HepG2 (cell line): ENCODE results near the gene CDK2. TPM values are rescaled to one million over a fixed set of nuclear protein-coding genes. Genes with fewer than 3 reads are reported as not detected.
A peak's percentile ranks its signal among the peaks of the same experiment; 100 is the strongest.

Experiments used
- AGO2 ChIP-seq: fragments of 200-400 bp; formaldehyde crosslinking; optimal IDR thresholded peaks from 2 replicates; pipeline ENCODE3; 2017; ENCODE audit warnings: mild to moderate bottlenecking, low read depth, low read length, moderate library complexity
- ARNTL ChIP-seq: sonication (generic); formaldehyde crosslinking; IDR thresholded peaks from 2 replicates; pipeline ENCODE4 v1.4.0; 2020; ENCODE audit warnings: mild to moderate bottlenecking, missing genetic modification reagents
- ELF1 ChIP-seq: sonication (generic); formaldehyde crosslinking; IDR thresholded peaks from 2 replicates; pipeline ENCODE4 v1.4.0; 2020; ENCODE audit warnings: missing genetic modification reagents
- SETDB1 ChIP-seq: sonication (generic); formaldehyde crosslinking; IDR thresholded peaks from 2 replicates; pipeline ENCODE4 v1.5.1; 2020; ENCODE audit warnings: missing genetic modification reagents, mild to moderate bottlenecking, borderline replicate concordance
- SMARCE1 ChIP-seq: fragments of 450-650 bp; IDR thresholded peaks from 2 replicates; pipeline ENCODE4 v1.6.1; 2017; ENCODE audit warnings: borderline replicate concordance
- SMC3 ChIP-seq: IDR thresholded peaks from 2 replicates; pipeline ENCODE4 v1.6.1; 2011; ENCODE audit warnings: low read length, improper control_type of control experiment
- SRSF4 ChIP-seq: fragments of 200-400 bp; formaldehyde crosslinking; IDR thresholded peaks from one replicate; pipeline ENCODE4 v1.6.1; 2018; ENCODE audit warnings: mild to moderate bottlenecking, low read depth, low read length, moderate library complexity; ENCODE audit not compliant: poor library complexity, severe bottlenecking
- TAF1 ChIP-seq: sonication (generic); formaldehyde crosslinking; IDR thresholded peaks from 2 replicates; pipeline ENCODE4 v1.4.0; 2020; ENCODE audit warnings: missing genetic modification reagents
- TBP ChIP-seq: sonication (generic); formaldehyde crosslinking; IDR thresholded peaks from 2 replicates; pipeline ENCODE4 v1.5.0; 2020; ENCODE audit warnings: missing genetic modification reagents
- ZFP36L1 ChIP-seq: sonication (generic); formaldehyde crosslinking; IDR thresholded peaks from 2 replicates; pipeline ENCODE4 v1.8.0; 2022; ENCODE audit warnings: mild to moderate bottlenecking, missing genetic modification reagents, moderate library complexity
- ZFP37 ChIP-seq: sonication (generic); formaldehyde crosslinking; IDR thresholded peaks from 2 replicates; pipeline ENCODE4 v1.4.0; 2020; ENCODE audit warnings: missing genetic modification reagents, borderline replicate concordance
- ZFYVE20 ChIP-seq: sonication (generic); formaldehyde crosslinking; IDR thresholded peaks from 2 replicates; pipeline ENCODE4 v1.8.0; 2023; ENCODE audit warnings: low read depth, mild to moderate bottlenecking, moderate library complexity, missing genetic modification reagents, borderline replicate concordance
- ZNF383 ChIP-seq: sonication (generic); formaldehyde crosslinking; IDR thresholded peaks from 2 replicates; pipeline ENCODE4 v1.4.0; 2020; ENCODE audit warnings: missing genetic modification reagents, mild to moderate bottlenecking, borderline replicate concordance
- ZNF44 ChIP-seq: sonication (generic); formaldehyde crosslinking; IDR thresholded peaks from 2 replicates; pipeline ENCODE4 v1.5.1; 2020; ENCODE audit warnings: mild to moderate bottlenecking, missing genetic modification reagents
- ZNF570 ChIP-seq: sonication (generic); formaldehyde crosslinking; IDR thresholded peaks from 2 replicates; pipeline ENCODE4 v1.4.0; 2020; ENCODE audit warnings: mild to moderate bottlenecking, missing genetic modification reagents, borderline replicate concordance
- ZNF644 ChIP-seq: IDR thresholded peaks from 2 replicates; pipeline ENCODE4 v1.6.1; 2016; ENCODE audit warnings: low read depth
- polyA plus RNA-seq, 8 experiments: library from polyadenylated mRNA; depleted of rRNA in 3 of 8; stranded (reverse) in 7 of 8; unstranded in 1 of 8; fragments of >200 nt; fragmentation: Illumina TruSeq in 4 of 8; extraction: Trizol in 4 of 8; gene quantifications; 2 replicates each; pipeline versions ENCODE4 v1.2.1 to v1.2.3, GENCODE V29; 2011 to 2016; ENCODE audit warnings: low read depth in 4 of 8, missing spikeins in 1 of 8, mixed read lengths in 1 of 8; ENCODE audit not compliant: insufficient read depth in 1 of 8
- total RNA-seq, 5 experiments: library from RNA; depleted of rRNA; stranded (reverse); fragments of >200 nt; fragmentation: Illumina TruSeq; extraction: Trizol; gene quantifications; 2 replicates each; pipeline ENCODE4 v1.2.3, GENCODE V29; 2016; ENCODE audit warnings: low read depth in 1 of 5
- TF ChIP-seq, protein P1 (sequence below): sonication (generic); formaldehyde crosslinking; IDR thresholded peaks from 2 replicates; pipeline ENCODE4 v1.5.0; 2020; ENCODE audit warnings: missing genetic modification reagents
- TF ChIP-seq, protein P2 (sequence below): sonication (generic); formaldehyde crosslinking; IDR thresholded peaks from 2 replicates; pipeline ENCODE4 v1.4.0; 2020; ENCODE audit warnings: mild to moderate bottlenecking, low read depth, missing genetic modification reagents
- TF ChIP-seq, protein P3 (sequence below): sonication (generic); formaldehyde crosslinking; IDR thresholded peaks from 2 replicates; pipeline ENCODE4 v1.4.0; 2020; ENCODE audit warnings: missing genetic modification reagents, borderline replicate concordance
- TF ChIP-seq, protein P4 (sequence below), 2 experiments: IDR thresholded peaks; 2 replicates each; pipeline ENCODE4 v1.6.1; 2011 to 2012; ENCODE audit warnings: low read length in 2 of 2, borderline replicate concordance in 1 of 2, low read depth in 1 of 2, mild to moderate bottlenecking in 1 of 2, moderate library complexity in 1 of 2

The CDK2 gene
- total and polyA plus RNA-seq, 2 of the 13 experiments (the other 11 are each of a cell fraction or from before 2014, with no cell fraction given): 47.5 to 52.6 TPM

DNA sequence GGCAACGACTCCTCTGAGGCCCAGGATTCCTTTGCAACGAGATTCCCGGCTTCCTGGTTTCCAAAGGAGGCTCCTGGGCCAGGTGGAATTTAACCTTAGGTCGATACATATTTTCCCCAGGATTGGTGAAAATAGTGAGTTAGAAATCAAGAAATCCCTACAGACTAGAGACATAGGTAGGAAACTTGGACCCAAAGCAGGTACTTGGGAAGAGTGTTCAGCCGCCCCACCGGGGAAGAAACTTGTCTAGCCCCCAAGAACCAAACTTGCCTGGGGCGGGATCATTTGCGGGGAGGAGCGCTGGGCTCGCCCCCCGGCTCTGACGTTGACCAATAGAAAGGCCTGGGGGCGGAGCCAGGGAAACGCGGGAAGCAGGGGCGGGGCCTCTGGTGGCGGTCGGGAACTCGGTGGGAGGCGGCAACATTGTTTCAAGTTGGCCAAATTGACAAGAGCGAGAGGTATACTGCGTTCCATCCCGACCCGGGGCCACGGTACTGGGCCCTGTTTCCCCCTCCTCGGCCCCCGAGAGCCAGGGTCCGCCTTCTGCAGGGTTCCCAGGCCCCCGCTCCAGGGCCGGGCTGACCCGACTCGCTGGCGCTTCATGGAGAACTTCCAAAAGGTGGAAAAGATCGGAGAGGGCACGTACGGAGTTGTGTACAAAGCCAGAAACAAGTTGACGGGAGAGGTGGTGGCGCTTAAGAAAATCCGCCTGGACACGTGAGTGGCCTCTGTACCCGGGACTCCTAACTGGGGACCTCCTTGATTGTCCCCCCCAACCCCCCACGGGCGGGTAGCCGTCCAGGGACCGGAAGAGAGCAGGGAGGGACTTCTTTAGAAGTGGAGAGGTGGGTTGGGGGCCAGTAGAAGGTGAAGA, at the start of gene CDK2 (continued):
- TF ChIP-seq ARNTL (CRISPR knock-in tag) (0 out of 2 replicates have a peak, but pooled peaks have one; percentile 62), TAF1 (CRISPR knock-in tag) (peak; percentile 65; the same call in 1 of the 2 replicates), SRSF4 (no peak), ELF1 (CRISPR knock-in tag) (peak; percentile 61; the same call in 1 of the 2 replicates), SMC3 (no peak), SETDB1 (no peak), ZNF383 (CRISPR knock-in tag) (no peak), ZFP36L1 (CRISPR knock-in tag) (no peak), ZFYVE20 (CRISPR knock-in tag) (no peak), ZNF44 (CRISPR knock-in tag) (no peak), ZNF644 (CRISPR knock-in tag) (no peak), TBP (CRISPR knock-in tag) (no peak), AGO2 (no peak), SMARCE1 (no peak), ZFP37 (no peak), ZNF570 (CRISPR knock-in tag) (0 out of 2 replicates have a peak, but pooled peaks have one; percentile 52)
- TF ChIP-seq, protein P1, sequence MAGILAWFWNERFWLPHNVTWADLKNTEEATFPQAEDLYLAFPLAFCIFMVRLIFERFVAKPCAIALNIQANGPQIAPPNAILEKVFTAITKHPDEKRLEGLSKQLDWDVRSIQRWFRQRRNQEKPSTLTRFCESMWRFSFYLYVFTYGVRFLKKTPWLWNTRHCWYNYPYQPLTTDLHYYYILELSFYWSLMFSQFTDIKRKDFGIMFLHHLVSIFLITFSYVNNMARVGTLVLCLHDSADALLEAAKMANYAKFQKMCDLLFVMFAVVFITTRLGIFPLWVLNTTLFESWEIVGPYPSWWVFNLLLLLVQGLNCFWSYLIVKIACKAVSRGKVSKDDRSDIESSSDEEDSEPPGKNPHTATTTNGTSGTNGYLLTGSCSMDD (CRISPR knock-in tag): no peak
- TF ChIP-seq, protein P2, sequence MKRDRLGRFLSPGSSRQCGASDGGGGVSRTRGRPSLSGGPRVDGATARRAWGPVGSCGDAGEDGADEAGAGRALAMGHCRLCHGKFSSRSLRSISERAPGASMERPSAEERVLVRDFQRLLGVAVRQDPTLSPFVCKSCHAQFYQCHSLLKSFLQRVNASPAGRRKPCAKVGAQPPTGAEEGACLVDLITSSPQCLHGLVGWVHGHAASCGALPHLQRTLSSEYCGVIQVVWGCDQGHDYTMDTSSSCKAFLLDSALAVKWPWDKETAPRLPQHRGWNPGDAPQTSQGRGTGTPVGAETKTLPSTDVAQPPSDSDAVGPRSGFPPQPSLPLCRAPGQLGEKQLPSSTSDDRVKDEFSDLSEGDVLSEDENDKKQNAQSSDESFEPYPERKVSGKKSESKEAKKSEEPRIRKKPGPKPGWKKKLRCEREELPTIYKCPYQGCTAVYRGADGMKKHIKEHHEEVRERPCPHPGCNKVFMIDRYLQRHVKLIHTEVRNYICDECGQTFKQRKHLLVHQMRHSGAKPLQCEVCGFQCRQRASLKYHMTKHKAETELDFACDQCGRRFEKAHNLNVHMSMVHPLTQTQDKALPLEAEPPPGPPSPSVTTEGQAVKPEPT (CRISPR knock-in tag): no peak
- TF ChIP-seq, protein P3, sequence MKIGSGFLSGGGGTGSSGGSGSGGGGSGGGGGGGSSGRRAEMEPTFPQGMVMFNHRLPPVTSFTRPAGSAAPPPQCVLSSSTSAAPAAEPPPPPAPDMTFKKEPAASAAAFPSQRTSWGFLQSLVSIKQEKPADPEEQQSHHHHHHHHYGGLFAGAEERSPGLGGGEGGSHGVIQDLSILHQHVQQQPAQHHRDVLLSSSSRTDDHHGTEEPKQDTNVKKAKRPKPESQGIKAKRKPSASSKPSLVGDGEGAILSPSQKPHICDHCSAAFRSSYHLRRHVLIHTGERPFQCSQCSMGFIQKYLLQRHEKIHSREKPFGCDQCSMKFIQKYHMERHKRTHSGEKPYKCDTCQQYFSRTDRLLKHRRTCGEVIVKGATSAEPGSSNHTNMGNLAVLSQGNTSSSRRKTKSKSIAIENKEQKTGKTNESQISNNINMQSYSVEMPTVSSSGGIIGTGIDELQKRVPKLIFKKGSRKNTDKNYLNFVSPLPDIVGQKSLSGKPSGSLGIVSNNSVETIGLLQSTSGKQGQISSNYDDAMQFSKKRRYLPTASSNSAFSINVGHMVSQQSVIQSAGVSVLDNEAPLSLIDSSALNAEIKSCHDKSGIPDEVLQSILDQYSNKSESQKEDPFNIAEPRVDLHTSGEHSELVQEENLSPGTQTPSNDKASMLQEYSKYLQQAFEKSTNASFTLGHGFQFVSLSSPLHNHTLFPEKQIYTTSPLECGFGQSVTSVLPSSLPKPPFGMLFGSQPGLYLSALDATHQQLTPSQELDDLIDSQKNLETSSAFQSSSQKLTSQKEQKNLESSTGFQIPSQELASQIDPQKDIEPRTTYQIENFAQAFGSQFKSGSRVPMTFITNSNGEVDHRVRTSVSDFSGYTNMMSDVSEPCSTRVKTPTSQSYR (CRISPR knock-in tag): no peak
- TF ChIP-seq, protein P4, sequence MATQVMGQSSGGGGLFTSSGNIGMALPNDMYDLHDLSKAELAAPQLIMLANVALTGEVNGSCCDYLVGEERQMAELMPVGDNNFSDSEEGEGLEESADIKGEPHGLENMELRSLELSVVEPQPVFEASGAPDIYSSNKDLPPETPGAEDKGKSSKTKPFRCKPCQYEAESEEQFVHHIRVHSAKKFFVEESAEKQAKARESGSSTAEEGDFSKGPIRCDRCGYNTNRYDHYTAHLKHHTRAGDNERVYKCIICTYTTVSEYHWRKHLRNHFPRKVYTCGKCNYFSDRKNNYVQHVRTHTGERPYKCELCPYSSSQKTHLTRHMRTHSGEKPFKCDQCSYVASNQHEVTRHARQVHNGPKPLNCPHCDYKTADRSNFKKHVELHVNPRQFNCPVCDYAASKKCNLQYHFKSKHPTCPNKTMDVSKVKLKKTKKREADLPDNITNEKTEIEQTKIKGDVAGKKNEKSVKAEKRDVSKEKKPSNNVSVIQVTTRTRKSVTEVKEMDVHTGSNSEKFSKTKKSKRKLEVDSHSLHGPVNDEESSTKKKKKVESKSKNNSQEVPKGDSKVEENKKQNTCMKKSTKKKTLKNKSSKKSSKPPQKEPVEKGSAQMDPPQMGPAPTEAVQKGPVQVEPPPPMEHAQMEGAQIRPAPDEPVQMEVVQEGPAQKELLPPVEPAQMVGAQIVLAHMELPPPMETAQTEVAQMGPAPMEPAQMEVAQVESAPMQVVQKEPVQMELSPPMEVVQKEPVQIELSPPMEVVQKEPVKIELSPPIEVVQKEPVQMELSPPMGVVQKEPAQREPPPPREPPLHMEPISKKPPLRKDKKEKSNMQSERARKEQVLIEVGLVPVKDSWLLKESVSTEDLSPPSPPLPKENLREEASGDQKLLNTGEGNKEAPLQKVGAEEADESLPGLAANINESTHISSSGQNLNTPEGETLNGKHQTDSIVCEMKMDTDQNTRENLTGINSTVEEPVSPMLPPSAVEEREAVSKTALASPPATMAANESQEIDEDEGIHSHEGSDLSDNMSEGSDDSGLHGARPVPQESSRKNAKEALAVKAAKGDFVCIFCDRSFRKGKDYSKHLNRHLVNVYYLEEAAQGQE (IDR thresholded peaks at IDR 0.05; ENCODE audit: borderline replicate concordance in 1 of 2, low read depth in 1 of 2, low read length in 2 of 2): no peak
